Left colon (tissue), 2 donors: Measurements from ENCODE around the gene RHOF. TPM values are rescaled to one million over a fixed set of nuclear protein-coding genes. Genes with fewer than 3 reads are reported as not detected.

Experiments used
- ATAC-seq: fragments of 200-7000 bp; cut with Tn5 transposase; one replicate; pipeline ENCODE4 v1.9.1; 2020; ENCODE audit warnings: mild to moderate bottlenecking, moderate library complexity
- DNase-seq, 2 donors: peaks; one replicate each; pipeline ENCODE4 v3.0.0-alpha.2; 2020
- intact Hi-C, 2 donors: fragments of 100-400 bp; cut with DNase I in 1 of 2; cut with micrococcal nuclease in 1 of 2; formaldehyde crosslinking; loops; one replicate each; pipeline versions ENCODE4 v1.11.2 to v1.14.0; 2022; cut with DNase I, micrococcal nuclease
- total RNA-seq, 2 donors: library from RNA; stranded (reverse); fragmentation: NEBNext Ultra II Directional; extraction: Animal tissue kit (Norgen Biotek cat#: 25700); gene quantifications; one replicate each; pipeline ENCODE4 v1.2.1, GENCODE V29; 2021
- donor health status: DM: no; HTN: no; CAD: no.
- donor health status: DM: yes; HTN: yes; CAD: no.

The RHOF gene
- total RNA-seq, 2 donors from 2014 or later, result 60.3 to 148 TPM

DNA sequence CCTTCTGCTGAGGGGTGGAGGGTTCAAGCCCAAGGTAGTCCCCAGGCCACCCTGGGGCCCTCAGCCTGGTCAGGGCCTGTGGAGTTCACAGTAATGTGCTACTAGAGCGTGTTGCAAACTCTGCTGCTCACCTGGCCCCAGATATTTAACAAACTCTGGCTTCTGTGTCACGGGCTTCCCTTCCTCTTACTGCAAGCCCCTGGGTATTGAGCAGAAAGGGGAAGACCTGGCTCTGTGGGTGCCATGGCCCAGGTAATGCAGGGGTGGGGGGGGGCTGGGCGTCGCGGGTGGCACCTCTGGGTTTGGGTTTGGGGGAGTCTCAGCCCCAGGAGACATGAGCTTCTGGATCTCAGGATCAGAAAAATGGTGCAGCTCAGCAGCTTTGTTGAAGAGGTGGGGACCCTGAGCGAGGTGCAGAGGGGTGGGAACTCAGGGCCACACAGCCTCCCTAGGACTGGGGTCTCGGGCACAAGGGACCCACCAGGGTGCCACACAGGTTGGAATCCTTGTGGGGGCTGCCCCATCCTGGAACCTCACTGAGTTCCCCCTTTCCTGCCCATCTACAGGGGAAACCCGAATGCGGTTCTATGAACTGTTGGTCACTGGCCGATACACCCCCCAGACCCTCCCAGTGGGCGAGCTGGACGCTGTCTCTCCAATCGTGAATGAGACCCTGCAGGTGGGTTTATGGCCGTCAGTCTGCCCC lies 14.3 kb upstream of the RHOF start:
- intact Hi-C loops, result no loop called here
- DNase-seq (no peak), ATAC-seq (no peak)

DNA sequence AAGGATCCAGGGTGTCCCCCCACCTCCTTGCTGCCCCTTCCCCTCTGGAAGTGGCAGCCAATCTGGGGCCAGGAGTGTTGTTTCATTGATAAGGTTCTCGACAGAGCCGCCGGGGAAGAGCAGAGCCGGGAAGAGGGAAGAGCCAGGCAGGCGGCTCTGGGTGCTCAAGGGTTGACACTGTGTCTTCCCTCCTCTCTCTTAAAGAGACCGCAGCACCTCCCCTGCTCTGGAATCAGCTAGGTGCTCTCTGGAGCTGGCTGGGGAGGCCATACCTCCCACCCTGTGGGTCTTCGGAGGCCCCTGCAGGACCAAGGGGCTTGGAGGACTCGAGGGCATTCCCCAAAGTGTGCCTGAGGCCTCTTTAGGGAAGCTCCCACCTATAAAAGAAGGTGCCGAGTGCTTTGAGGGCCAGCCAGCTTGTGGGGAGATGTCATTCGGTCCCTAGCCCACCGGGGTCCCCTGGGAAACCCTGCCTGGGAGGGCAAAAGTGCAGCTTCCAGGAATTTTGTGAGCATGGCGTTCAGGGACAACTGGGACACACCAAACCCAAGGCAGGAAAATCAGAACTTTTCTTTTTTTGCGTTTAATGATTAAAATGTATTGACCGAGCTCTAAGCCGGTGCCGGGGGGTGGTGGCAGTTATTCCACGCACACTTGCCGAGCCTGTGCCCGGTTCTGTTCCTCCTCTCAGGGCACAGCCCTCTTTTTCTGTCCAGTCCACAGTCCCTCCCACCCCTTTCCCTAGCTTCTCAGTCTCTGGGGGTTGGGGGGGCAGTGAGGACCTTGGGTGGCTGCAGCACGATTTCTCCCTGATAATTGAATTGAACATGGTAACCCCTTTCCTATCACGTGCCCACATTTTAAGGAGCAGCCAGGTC lies 13.3 kb upstream of the RHOF start:
- ATAC-seq, result peak; percentile 40
- DNase-seq, result peak in 1 of 2 donors; percentile 44
- intact Hi-C loops, result no loop called here

DNA sequence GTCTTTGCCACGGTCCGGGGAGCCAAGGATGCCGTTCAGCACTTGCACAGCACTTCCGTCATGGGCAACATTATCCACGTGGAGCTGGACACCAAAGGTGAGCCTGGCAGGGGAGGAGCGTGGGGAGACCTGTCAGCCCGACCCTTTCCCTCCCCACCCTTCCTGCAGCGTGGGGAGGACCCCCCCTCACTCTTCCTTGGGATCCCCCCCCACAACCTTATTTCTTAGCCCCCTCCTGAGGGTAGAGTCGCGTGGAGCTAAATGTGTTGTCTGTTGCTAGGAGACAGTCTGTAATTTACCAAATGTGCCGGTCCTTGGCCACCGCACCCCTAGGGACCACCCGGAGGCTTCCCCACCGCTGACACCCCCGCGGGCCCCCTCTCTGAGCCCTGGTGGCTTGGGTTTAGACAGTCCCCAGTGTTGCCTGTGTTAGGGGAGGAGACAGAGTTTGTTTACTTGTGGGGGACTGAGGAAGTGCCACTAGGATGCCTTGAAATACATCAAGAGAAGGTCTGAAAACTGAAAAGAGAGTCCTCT lies 12.6 kb upstream of the RHOF start:
- no peak for ATAC-seq
- DNase-seq, result no peak
- intact Hi-C loops, result no loop called here

DNA sequence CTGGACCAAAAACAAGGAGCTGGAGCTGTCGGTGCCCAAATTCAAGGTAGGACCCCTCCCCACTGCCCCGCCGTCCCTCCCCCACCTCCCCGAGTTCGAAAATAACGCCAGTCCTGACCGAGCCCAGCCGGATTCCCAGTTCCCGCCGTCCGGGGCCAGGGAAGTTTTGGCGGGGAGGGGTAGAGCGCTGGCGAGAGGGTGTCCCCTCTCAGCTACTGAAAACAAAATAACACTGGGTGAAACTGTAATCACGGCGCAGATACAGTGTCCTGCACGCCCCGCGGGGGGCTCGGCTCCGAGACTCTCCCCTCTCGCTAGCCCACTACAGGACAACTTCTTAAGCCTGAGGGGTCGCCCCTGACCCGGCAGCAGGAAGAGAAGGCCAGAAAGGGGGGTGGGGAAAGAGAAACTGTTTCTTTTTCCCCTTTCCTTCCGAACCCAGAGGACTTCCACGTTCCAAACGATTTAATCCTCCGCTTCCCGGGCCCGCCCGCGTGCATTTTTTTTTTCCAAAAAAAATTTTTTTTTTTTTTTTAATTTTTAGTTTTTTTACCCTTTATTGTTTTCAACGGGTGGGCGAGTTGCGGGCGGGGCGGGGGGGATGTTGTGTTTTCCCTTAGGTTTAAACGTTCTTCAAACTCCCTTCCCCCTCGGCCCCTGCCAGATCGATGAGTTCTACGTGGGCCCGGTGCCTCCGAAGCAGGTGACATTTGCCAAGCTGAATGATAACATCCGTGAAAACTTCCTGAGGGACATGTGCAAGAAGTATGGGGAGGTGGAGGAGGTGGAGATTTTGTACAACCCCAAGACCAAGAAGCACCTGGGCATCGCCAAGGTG lies 11.9 kb upstream of the RHOF start:
- DNase-seq, result peak in 1 of 2 donors; percentile 32
- intact Hi-C loops, result no loop called here
- ATAC-seq, result no peak

DNA sequence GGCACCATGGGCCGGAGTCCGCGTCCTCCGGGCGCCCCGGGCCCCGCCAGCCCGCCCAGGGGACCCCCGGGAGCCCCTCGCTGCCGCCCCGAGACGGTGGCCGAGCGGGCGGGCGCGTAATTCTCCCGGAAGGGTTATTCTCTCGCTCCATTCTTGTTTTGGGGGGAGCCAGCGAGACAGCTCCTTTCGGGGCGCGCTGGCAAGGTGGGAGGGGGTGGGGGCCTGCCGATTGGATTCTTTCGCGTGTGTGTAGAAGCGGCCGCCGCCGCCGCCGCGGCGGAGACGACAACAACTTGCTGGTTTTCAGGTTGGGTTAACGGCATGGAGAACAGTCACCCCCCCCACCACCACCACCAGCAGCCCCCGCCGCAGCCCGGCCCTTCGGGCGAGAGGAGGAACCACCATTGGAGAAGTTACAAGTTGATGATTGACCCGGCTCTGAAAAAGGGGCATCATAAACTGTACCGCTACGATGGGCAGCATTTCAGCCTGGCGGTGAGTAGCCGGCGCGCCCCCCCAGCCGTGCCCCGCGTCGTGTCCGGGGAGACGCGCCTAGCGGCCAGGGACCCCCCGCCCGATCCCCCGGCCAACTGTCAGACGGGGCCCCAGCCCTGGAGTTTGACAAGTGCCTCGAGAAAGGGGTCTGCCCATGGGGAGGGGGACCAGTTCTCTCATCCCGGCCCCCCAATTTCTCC lies 11.1 kb upstream of the RHOF start:
- intact Hi-C loops, result no loop called here
- ATAC-seq (no peak), DNase-seq (peak; percentile 56 to 63)

DNA sequence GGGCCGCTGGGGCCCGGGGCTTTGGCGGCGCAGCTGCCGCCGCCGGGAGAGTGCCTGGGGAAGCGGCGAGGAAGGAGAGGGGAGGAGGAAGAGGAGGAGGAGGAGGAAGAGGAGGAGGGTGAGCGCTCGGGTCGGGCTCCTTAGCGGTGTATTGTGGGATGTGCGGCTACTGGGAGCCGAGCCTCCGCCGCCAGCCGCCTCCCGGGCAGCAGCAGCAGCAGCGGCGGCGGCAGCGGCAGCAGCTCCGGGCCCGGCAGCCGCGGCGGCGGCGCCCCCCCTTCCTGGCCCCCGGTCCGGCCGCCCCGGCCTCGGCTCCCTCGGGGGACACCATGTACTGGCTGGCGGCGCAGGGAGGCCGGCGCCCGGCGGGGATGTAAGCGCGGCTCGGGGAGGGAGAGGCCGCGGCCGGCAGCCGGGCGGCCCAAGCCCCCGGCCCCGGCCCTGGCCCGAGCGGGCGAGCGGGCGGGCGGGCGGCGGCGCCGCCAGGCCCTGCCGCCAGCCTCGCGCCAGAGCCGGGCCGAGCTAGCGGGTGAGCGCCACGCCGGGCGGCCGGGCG lies 10.5 kb upstream of the RHOF start, which contains the start of gene SETD1B:
Gene SETD1B (plus strand): TSS at position 149 of the 556 bp plus-strand sequence. CDS start 729 bp downstream, outside the sequence.
- peak; percentile 16 for ATAC-seq
- intact Hi-C loops, result no loop called here
- DNase-seq, result peak; percentile 68

DNA sequence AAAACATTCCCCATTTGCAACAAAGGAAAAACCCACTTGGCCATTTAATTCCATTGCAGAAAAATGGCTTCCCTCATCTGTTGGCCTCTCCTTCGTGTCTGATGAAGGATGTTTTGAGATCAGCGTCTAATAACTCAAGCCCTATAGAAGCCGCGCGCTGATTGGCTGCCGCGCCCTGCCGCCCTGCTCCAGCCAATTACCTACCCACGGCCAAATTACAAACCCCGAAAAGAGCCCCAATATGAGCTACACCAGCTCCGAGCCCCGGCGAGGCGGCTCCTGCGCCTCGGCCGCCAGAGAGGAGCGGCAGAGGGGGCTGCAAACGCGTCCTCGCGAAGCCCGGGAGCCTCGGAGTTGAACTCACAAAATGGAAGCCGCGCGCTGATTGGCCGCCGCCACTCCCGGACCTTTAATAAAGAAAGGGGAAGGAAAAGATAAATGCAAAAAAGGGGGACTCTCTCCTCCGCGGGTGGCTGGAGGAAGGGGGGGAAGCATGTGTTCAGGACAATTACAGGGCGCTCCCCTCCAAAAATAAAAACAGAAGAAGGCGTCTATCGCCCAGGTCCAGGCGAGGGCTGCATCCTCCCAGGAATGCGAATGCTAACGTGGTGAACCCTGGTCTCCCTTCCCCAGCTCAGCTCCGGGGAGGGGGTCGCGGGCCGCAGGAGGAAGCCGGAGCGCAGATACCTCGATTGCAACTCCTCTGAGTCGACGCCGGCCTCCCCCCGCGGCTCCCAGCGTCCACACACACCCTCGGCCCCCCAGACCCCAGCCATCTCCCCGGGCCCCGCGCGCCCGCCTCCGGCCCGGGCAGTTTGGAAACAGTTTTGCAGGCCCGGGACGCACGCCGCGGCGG lies 9.6 kb upstream of the RHOF start:
- peak; percentile 89 to 93 for DNase-seq
- intact Hi-C loops, result no loop called here
- peak; percentile 35 for ATAC-seq

DNA sequence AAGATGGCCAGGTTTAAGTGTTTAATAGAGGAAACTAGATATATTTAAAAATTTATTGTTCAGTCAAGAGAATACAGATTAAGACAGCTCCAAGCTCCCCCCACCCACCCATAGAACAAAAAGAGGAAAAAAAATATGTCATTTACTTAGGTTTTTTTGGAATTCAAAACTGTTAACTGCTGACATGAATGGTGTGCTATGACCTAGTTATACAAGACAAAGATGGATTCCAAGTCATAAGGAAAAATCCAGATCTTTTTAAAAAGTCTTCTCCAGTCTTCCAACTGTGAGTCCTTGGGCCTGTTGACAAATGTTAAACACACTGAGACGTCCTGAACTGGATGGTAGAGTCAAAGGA lies 9.0 kb upstream of the RHOF start:
- intact Hi-C loops, result no loop called here
- ATAC-seq, result no peak
- DNase-seq, result no peak

DNA sequence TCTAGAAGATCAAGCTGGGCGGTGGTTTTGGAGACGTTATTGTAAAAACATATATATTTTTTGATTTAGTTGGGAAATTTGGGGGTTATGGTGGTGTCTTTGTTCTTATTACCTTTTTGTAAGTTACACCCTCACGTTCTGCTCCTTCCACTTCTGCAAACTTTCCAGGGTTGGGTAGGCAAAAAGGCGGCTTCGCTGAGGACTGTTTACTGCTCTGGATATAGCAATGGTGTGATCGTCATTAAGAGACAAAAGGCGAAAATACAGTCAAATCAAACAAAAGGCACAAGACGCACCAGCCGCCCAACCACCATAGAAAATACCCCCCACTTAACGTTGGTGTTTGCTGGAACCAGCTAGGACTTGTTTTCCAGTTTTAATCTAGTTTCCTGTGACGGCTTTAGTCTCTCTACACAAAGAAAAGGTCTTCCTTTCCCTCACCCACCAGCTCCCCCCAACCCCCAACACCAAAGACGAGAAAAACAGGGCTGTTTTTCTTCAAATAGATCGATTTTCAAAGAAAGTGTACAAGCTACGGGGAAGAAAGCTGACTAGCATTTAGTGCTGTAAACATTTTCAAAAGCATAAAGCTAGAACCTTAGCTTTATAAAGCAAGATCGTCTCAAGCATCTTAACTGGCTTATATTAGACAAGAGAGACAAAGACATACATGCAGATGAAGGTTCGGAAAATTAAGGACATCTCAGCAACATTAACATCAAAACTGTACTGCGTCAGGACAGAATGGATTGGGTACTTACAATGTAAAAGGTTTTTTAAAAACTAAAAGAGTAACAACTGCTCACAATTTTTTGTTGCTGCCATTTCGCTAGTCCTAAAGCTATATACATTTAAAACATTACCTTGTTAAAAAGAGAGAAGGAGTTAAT lies 8.4 kb upstream of the RHOF start:
- no peak for ATAC-seq
- intact Hi-C loops, result no loop called here
- DNase-seq, result peak in 1 of 2 donors; percentile 39

DNA sequence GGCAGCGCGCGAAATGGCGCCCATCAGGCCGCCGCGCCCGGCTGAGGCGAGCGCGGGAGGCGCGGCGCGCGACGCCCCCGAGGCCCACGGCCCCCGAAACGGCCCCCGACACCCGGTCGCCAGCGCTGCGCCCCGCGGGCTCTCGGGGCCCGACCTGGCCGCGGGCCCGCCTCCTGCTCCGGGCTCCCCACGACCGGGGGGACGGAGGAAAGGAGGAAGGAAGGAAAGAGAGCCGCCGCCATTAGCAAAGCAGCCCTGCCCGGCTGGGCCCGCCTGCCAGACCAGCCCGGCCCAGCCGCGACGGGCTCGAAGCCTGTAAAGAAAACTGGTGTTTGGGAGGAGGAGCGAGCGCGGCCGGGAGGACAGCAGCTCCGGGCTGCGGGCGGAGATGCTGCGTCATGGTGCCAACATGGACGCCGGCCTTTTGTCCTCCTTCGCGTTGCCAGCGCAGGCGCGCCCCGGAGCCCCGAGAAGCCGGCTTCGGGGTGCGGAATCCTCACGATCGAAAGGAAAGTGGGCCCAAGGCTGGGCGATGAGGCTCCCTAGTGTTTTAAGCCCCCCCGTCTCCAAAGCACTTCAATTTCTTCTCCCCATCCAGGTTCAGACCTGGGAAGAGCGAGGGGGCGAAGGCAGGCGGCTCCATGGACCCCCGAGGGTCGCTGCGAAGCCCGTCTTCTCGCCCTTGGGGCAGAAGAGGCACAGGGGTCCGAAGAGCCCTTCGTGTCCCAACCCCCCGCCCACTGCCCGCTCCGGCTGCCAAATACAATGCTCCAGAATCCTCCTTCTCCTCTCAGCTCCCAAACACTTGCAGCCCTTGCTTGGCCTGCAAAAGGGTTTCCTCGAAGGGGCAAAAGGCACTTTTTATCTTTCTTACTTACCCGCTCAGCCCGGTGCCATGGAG lies 7.5 kb upstream of the RHOF start:
- DNase-seq, result peak; percentile 81 to 86
- intact Hi-C loops, result no loop called here
- ATAC-seq, result peak; percentile 21

DNA sequence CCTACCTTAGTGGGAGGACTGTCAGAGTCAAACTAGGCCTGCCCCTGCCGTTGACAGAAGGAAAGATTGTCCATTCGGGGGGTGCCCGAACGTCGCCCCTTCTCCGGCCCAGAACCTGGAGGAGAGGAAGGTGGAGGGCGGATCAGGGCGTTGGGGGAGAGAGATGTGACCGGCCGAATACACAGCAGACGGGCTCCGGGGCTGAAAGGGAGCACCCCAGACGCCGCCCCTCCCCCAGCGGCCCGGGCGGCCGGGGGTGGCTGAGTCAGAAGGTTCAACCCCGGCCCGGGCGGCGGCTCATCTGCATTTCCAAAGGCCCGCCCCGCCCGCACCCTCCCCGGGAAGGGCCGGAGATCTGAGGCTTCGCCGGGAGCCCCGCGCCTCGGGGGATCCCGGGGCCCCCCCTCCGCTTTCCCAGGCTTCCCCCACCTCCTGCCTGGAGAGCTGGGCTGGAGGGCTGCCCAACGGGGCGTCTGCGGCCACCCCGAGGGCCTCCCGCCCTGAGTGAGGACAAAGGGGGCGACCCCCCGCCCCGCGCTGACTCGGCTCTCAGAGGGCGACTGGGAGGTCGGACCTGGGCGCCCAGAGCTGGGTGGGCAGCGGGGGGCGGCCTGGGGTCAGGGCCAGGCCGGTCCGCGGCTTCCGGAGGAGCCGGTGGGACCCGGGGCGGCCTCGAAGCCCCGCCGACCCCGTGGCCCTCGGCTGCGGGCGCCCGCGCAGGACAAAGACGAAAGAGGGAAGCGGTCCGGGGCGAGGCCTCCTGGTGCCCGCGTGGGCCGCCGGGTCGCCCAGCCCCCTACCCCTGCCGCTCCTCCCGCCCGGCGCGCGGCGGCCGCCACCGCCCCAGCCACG lies 6.6 kb upstream of the RHOF start:
- intact Hi-C loops, result no loop called here
- DNase-seq (peak; percentile 92 to 94), ATAC-seq (peak; percentile 44)

DNA sequence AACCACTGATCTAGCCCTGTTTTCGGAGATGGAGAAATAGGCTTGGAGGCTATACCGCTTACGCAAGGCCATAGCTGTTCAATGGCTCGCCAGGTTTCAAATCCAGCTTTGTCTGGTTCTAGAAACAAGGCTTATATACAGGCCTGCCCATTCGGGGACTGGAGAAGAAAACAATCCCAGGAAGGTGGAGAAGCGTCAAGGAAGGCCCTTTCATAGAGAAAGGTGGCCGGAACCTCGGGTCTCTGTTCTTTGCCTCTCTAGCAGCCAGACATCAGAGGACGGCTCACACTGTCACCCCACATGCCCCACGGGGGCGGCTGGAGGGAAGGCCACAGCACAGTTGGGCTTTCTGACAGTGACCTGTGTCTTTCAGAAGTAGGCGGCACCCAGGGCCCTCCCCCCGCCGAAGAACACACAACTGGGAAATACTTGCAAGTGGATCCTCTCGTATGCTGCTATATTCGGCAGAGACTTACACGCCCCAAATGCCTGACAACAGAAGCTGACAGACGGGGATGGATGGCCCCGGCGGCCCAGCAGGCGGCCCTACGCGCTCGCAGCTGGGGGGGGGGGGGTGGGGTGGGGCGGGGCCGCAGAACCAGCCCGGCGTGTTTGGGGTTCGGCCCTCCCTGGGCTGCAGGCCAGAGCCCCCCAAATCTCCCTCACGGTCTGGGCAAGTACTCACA lies 5.8 kb upstream of the RHOF start:
- intact Hi-C loops, result no loop called here
- peak; percentile 7 for ATAC-seq
- peak; percentile 74 to 89 for DNase-seq

DNA sequence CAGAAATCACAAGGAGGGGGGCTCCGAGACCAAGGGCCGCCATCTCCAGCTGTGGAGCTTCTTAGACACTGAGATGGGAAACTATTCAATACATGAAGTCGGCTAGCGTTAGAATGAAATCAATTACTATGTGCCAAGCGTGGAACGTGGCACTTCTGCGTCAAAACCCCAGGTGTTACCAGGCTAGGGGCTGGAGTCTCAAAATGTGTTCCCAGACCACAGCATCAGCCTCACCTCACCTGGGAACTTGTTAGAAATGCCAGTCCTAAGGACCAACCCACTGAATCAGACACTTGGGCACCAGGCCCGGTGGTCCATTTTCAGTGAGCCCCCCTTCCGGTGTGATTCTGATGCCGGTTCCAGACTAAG lies 5.3 kb upstream of the RHOF start:
- no peak for ATAC-seq
- no peak for DNase-seq
- intact Hi-C loops, result no loop called here
